Kidney (tissue), 11 donors: ENCODE measurements around the gene ZNF550. TPM values are rescaled to one million over a fixed set of nuclear protein-coding genes. Genes with fewer than 3 reads are reported as not detected.
"Not testable (repeated sequence)": the region's sequence is repeated elsewhere in the genome, so short reads cannot be mapped to it uniquely, and the experiment has no call there.

Experiments
- DNase-seq, 5 donors: peaks; one replicate each; pipeline ENCODE4 v3.0.0-alpha.2; 2013 to 2020
- FAIRE-seq: peaks from 2 replicates; lab custom pipeline; 2012; peaks lifted over from hg19 to GRCh38; lab: Jason Lieb, UNC
- H3K27ac ChIP-seq, 2 donors: one replicate each; pipeline ENCODE4 v1.7.0; 2013; ENCODE audit warnings: low read depth in 2 of 2, low read length in 2 of 2, inconsistent platforms in 1 of 2
- H3K27me3 ChIP-seq: one replicate; pipeline ENCODE4 v1.7.1; 2013; ENCODE audit warnings: low read length, inconsistent platforms; ENCODE audit not compliant: control insufficient read depth, insufficient read depth
- H3K36me3 ChIP-seq, 3 donors: one replicate each; pipeline versions ENCODE4 v1.7.0 to v1.7.1; 2013; ENCODE audit warnings: low read length in 3 of 3, control low read depth in 1 of 3, inconsistent platforms in 1 of 3; ENCODE audit not compliant: insufficient read depth in 3 of 3, control insufficient read depth in 2 of 3
- H3K4me1 ChIP-seq, 3 donors: one replicate each; pipeline versions ENCODE4 v1.7.0 to v1.7.1; 2013; ENCODE audit warnings: low read length in 3 of 3, inconsistent platforms in 1 of 3, low read depth in 1 of 3; ENCODE audit not compliant: control insufficient read depth in 2 of 3, insufficient read depth in 2 of 3
- H3K4me3 ChIP-seq, 3 donors: one replicate each; pipeline versions ENCODE4 v1.7.0 to v1.8.1; 2013; ENCODE audit warnings: low read length in 3 of 3, control low read depth in 1 of 3, inconsistent platforms in 1 of 3
- H3K9ac ChIP-seq, 3 donors: one replicate each; pipeline versions ENCODE4 v1.7.0 to v1.7.1; 2013; ENCODE audit warnings: low read length in 3 of 3, control low read depth in 1 of 3, inconsistent platforms in 1 of 3
- H3K9me3 ChIP-seq, 3 donors: one replicate each; pipeline versions ENCODE4 v1.7.0 to v1.7.1; 2013; ENCODE audit warnings: low read length in 3 of 3, control low read depth in 1 of 3, inconsistent platforms in 1 of 3; ENCODE audit not compliant: control insufficient read depth in 2 of 3, insufficient read depth in 1 of 3
- intact Hi-C: fragments of 100-400 bp; cut with DNase I; formaldehyde crosslinking; loops from one replicate; pipeline ENCODE4 v1.11.1; 2022
- polyA plus RNA-seq: library from polyadenylated mRNA; stranded (reverse); fragments of 350-450 nt; fragmentation: Illumina TruSeq; extraction: RNeasy Lipid Tissue Mini Kit (QIAGEN cat#74804); gene quantifications from one replicate; pipeline ENCODE4 v1.2.3, GENCODE V29; 2014; ENCODE audit warnings: low read depth, low replicate concordance; ENCODE audit not compliant: insufficient read depth
- total RNA-seq: library from RNA; stranded (reverse); fragmentation: NEBNext Ultra II Directional; extraction: Animal tissue kit (Norgen Biotek cat#: 25700); gene quantifications from one replicate; pipeline ENCODE4 v1.2.1, GENCODE V29; 2021
- donor health status: control.
- donor health status: control.
- donor health status: DM: yes; HTN: yes; CAD: no.
- donor health status: Normal renal cell carcinoma (clear cell type).

The ZNF550 gene
- total and polyA plus RNA-seq, 2 donors from 2014 or later = 2.5 to 15.1 TPM

GRCh38 chr19:57488299-57488644 lies 71.4 kb downstream of the ZNF550 start:
- H3K27ac ChIP-seq, intact Hi-C loops, DNase-seq, H3K9ac ChIP-seq, H3K4me1 ChIP-seq, FAIRE-seq, H3K27me3 ChIP-seq: not testable (repeated sequence)
- Histone ChIP-seq H3K9me3 (peaks cover 0 to 15% (median 2%) of the 10 kb centered on the region in 3 donors), H3K36me3 (peaks cover 11 to 14% (median 14%) of the 10 kb centered on the region in 3 donors), H3K4me3 (peak overlapping the region; percentile 23 to 38 (median 24))

DNA sequence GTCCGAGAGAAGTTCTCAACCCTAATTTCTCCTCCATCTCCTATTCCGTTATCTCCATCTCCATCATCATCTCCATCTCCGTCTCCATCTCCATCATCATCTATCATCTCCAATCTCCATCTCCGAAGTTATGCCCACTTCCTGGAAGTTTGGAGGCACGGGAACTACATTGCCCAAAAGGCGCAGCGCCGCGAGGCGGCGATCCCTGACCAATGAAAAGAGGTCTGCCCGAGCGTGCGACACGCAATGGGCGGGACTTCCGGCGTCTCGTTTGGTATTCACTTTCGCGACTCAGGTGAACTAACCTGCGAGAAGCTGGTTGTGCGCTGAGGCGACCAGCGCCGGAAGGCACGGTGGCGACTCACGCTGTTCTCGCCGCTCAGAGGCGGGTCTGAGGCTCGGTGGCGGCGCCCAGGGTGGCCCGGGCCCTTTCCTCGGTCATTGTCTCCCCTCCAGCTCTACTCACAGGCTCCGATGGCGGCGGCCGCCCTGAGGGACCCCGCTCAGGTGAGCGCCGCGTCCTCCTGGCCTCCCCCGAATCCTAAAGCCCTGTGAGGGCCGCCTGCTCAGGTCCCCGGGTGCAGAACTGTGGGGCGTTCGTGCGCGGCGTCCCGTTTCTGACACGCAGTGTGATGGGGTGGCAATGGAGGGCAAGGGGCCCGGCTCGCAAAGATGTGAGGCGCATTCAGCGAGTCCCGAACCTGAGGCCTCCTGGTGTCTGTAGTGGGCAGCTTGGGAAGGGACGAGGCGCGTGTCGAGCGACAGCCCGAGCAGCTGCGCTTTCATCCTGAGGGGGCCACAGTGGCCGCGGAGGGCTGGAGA lies 72.0 kb downstream of the ZNF550 start, which contains the start of gene ZNF419:
TSS of gene ZNF419 (plus strand) at position 274 of the 822 bp plus-strand sequence. CDS start at position 475, 201 bp downstream.
- Histone ChIP-seq H3K36me3 (peaks cover 8 to 10% (median 10%) of the 10 kb centered on the region in 3 donors), H3K27ac (peak within 1 kb of the TSS; percentile 63 to 65), H3K4me3 (peak within 1 kb of the TSS; percentile 80 to 84 (median 82)), H3K9me3 (peaks cover 0 to 11% (median 2%) of the 10 kb centered on the region in 3 donors), H3K9ac (peak within 1 kb of the TSS; percentile 44 to 87 (median 85))
- peak; percentile 95 to 97 (median 96) for DNase-seq
- FAIRE-seq = peak; percentile 73
- H3K4me1 ChIP-seq, H3K27me3 ChIP-seq, intact Hi-C loops: not testable (repeated sequence)

Other genes starting within 250 kb of the ZNF550 start
- gene ZNF543, start 239.4 kb downstream of the ZNF550 start, total RNA-seq = 10.2 TPM
- 1.3 TPM for gene ZNF543, start 239.4 kb downstream of the ZNF550 start, polyA plus RNA-seq
- 13.8 TPM for gene ZNF304, start 208.6 kb downstream of the ZNF550 start, total RNA-seq
- gene ZNF304, start 208.6 kb downstream of the ZNF550 start, polyA plus RNA-seq = 3.3 TPM
- gene TRAPPC2B, start 196.3 kb downstream of the ZNF550 start, total RNA-seq = 9.4 TPM
- gene TRAPPC2B, start 196.3 kb downstream of the ZNF550 start, polyA plus RNA-seq = 22.0 TPM
- 4.1 TPM for gene ZNF547, start 196.3 kb downstream of the ZNF550 start, total RNA-seq
- gene ZNF547, start 196.3 kb downstream of the ZNF550 start, polyA plus RNA-seq = 1.3 TPM
- gene ZNF548, start 170.0 kb downstream of the ZNF550 start, total RNA-seq = 26.1 TPM
- gene ZNF548, start 170.0 kb downstream of the ZNF550 start, polyA plus RNA-seq = 4.7 TPM
- 17.7 TPM for gene ZNF17, start 148.7 kb downstream of the ZNF550 start, total RNA-seq
- 3.6 TPM for gene ZNF17, start 148.7 kb downstream of the ZNF550 start, polyA plus RNA-seq
- gene ZNF749, start 124.5 kb downstream of the ZNF550 start, total RNA-seq = 14.2 TPM
- 9.9 TPM for gene ZNF749, start 124.5 kb downstream of the ZNF550 start, polyA plus RNA-seq
- 1.7 TPM for gene VN1R1, start 102.7 kb downstream of the ZNF550 start, total RNA-seq
- gene VN1R1, start 102.7 kb downstream of the ZNF550 start, polyA plus RNA-seq = 0.41 TPM
- 20.0 TPM for gene ZNF772, start 82.3 kb downstream of the ZNF550 start, total RNA-seq
- gene ZNF772, start 82.3 kb downstream of the ZNF550 start, polyA plus RNA-seq = 3.1 TPM
- gene ZNF419, start 72.1 kb downstream of the ZNF550 start, total RNA-seq = 15.4 TPM
- gene ZNF419, start 72.1 kb downstream of the ZNF550 start, polyA plus RNA-seq = 5.7 TPM
- 12.1 TPM for gene ZNF773, start 59.9 kb downstream of the ZNF550 start, total RNA-seq
- gene ZNF773, start 59.9 kb downstream of the ZNF550 start, polyA plus RNA-seq = 3.4 TPM
- gene ZNF549, start 32.5 kb downstream of the ZNF550 start, total RNA-seq = 8.7 TPM
- gene ZNF549, start 32.5 kb downstream of the ZNF550 start, polyA plus RNA-seq = 2.4 TPM
- 8.0 TPM for gene ZNF416, start 19.0 kb upstream of the ZNF550 start, total RNA-seq
- 3.5 TPM for gene ZNF416, start 19.0 kb upstream of the ZNF550 start, polyA plus RNA-seq
- 9.3 TPM for gene ZIK1, start 24.3 kb upstream of the ZNF550 start, total RNA-seq
- gene ZIK1, start 24.3 kb upstream of the ZNF550 start, polyA plus RNA-seq = 3.1 TPM
- 3.5 TPM for gene ZNF530, start 40.0 kb upstream of the ZNF550 start, total RNA-seq
- 1.1 TPM for gene ZNF530, start 40.0 kb upstream of the ZNF550 start, polyA plus RNA-seq
- 25.4 TPM for gene ZNF134, start 54.4 kb upstream of the ZNF550 start, total RNA-seq
- 5.8 TPM for gene ZNF134, start 54.4 kb upstream of the ZNF550 start, polyA plus RNA-seq
- 19.6 TPM for gene ZNF211, start 73.3 kb upstream of the ZNF550 start, total RNA-seq
- gene ZNF211, start 73.3 kb upstream of the ZNF550 start, polyA plus RNA-seq = 9.1 TPM
- gene ZSCAN4, start 109.1 kb upstream of the ZNF550 start, total RNA-seq = not detected
- not detected for gene ZSCAN4, start 109.1 kb upstream of the ZNF550 start, polyA plus RNA-seq
- gene ZNF551, start 122.1 kb upstream of the ZNF550 start, total RNA-seq = 13.9 TPM
- 1.3 TPM for gene ZNF551, start 122.1 kb upstream of the ZNF550 start, polyA plus RNA-seq
- 11.1 TPM for gene ZNF154, start 149.3 kb upstream of the ZNF550 start, total RNA-seq
- gene ZNF154, start 149.3 kb upstream of the ZNF550 start, polyA plus RNA-seq = 2.2 TPM
- 16.5 TPM for gene ZNF671, start 167.8 kb upstream of the ZNF550 start, total RNA-seq
- 10.1 TPM for gene ZNF671, start 167.8 kb upstream of the ZNF550 start, polyA plus RNA-seq
- 20.5 TPM for gene ZNF776, start 187.0 kb upstream of the ZNF550 start, total RNA-seq
- 5.6 TPM for gene ZNF776, start 187.0 kb upstream of the ZNF550 start, polyA plus RNA-seq
- gene ZNF586, start 209.8 kb upstream of the ZNF550 start, total RNA-seq = 18.7 TPM
- 6.3 TPM for gene ZNF586, start 209.8 kb upstream of the ZNF550 start, polyA plus RNA-seq